Right lobe of liver (tissue), 4 donors: ENCODE results near the gene NKAIN2.

ENCODE experiments used
- POLR2A ChIP-seq: fragments of 450-650 bp; IDR thresholded peaks from one replicate; pipeline ENCODE4 v1.6.1; 2017; ENCODE audit warnings: antibody characterized with exemption, mild to moderate bottlenecking
- TF ChIP-seq, protein P1 (sequence below), 4 donors: fragments of 200-600 bp in 3 of 4; fragments of 450-650 bp in 1 of 4; IDR thresholded peaks; one replicate each; pipeline versions ENCODE4 v1.5.1 to v1.8.0; 2016 to 2022; ENCODE audit warnings: antibody characterized with exemption in 4 of 4, mild to moderate bottlenecking in 2 of 4
- donor health status: DM: no; HTN: no; CAD: no.
- donor health status: DM: no; HTN: no; CAD: no.
- donor health status: DM: no; HTN: yes; CAD: no.

DNA sequence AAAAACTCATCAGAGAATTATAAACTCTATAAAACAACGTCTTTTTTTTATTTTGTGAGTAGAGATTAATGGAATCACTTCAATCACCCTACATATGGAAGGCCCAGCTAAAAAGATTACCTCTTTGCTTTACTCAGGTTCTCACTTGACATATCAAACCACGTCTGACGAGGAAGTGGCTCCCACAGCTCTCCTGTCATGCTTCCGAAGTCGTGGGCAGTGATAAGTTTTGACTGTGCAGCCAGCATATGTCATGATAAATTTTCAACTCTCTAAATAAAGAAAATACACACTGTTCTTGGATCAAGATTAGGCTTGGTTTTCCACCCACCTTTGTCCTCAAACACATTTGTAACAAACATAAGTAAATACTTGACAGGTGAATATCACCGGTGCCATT is 879.1 kb downstream of the NKAIN2 start:
- TF ChIP-seq, protein P1, sequence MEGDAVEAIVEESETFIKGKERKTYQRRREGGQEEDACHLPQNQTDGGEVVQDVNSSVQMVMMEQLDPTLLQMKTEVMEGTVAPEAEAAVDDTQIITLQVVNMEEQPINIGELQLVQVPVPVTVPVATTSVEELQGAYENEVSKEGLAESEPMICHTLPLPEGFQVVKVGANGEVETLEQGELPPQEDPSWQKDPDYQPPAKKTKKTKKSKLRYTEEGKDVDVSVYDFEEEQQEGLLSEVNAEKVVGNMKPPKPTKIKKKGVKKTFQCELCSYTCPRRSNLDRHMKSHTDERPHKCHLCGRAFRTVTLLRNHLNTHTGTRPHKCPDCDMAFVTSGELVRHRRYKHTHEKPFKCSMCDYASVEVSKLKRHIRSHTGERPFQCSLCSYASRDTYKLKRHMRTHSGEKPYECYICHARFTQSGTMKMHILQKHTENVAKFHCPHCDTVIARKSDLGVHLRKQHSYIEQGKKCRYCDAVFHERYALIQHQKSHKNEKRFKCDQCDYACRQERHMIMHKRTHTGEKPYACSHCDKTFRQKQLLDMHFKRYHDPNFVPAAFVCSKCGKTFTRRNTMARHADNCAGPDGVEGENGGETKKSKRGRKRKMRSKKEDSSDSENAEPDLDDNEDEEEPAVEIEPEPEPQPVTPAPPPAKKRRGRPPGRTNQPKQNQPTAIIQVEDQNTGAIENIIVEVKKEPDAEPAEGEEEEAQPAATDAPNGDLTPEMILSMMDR (IDR thresholded peaks at IDR 0.05): no peak
- no peak for TF ChIP-seq POLR2A
